Measurements from ENCODE around the gene SLC35G3.

DNA sequence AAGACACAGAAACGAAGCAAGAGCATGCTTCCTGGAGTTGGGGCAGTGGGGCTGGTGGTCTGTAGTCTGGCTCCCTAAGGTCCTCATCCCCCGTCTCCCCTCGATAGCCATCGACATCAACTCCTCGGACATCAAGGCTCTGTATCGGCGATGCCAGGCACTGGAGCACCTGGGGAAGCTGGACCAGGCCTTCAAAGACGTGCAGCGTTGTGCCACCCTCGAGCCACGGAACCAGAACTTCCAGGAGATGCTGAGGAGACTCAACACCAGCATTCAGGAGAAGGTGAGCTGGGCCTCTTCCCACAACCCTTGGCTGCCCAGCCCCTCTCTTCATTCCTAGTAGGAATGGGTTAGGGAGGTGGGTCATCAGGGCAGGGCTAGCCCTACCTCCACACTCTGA, 44.3 kb downstream of the SLC35G3 start:
- TF ChIP-seq, protein P1, sequence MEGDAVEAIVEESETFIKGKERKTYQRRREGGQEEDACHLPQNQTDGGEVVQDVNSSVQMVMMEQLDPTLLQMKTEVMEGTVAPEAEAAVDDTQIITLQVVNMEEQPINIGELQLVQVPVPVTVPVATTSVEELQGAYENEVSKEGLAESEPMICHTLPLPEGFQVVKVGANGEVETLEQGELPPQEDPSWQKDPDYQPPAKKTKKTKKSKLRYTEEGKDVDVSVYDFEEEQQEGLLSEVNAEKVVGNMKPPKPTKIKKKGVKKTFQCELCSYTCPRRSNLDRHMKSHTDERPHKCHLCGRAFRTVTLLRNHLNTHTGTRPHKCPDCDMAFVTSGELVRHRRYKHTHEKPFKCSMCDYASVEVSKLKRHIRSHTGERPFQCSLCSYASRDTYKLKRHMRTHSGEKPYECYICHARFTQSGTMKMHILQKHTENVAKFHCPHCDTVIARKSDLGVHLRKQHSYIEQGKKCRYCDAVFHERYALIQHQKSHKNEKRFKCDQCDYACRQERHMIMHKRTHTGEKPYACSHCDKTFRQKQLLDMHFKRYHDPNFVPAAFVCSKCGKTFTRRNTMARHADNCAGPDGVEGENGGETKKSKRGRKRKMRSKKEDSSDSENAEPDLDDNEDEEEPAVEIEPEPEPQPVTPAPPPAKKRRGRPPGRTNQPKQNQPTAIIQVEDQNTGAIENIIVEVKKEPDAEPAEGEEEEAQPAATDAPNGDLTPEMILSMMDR (IDR thresholded peaks at IDR 0.05; ENCODE audit: insufficient read depth, low read length, poor library complexity, severe bottlenecking) = no peak
- no peak for TF ChIP-seq EZH2phosphoT487 (conservative IDR thresholded peaks at IDR 0.05; ENCODE audit: low read length)
